Measurements from ENCODE around the gene KCNAB1.

The KCNAB1 gene

DNA sequence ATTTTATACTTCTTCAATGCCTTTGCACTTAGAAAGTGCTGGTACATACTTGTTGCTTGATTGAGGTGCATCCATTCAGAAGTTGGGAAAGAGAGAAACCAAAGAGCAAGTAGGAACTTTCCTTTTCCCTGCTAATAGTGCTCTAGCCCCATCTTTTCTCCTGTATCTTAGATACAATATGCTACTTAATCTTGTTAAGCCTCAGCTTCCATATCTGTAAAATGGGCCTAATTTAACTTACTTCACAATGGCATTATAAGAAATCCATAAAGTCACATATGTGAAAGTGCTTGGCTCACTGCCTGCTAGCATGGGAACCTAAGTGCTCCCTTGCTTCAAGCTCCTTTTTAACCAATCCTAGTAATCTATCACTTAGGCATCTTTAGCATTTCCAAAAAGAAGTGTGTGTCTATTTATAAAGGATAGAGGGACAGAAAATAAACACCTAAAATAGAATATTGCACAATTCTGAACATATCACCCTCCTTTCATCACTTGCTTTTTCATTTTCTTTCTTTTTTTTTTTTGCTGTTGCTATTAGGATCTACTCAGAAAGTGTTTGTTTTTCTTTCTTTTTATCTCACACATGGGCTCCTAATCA is 28.1 kb downstream of the KCNAB1 start:
- TF ChIP-seq, protein P1, sequence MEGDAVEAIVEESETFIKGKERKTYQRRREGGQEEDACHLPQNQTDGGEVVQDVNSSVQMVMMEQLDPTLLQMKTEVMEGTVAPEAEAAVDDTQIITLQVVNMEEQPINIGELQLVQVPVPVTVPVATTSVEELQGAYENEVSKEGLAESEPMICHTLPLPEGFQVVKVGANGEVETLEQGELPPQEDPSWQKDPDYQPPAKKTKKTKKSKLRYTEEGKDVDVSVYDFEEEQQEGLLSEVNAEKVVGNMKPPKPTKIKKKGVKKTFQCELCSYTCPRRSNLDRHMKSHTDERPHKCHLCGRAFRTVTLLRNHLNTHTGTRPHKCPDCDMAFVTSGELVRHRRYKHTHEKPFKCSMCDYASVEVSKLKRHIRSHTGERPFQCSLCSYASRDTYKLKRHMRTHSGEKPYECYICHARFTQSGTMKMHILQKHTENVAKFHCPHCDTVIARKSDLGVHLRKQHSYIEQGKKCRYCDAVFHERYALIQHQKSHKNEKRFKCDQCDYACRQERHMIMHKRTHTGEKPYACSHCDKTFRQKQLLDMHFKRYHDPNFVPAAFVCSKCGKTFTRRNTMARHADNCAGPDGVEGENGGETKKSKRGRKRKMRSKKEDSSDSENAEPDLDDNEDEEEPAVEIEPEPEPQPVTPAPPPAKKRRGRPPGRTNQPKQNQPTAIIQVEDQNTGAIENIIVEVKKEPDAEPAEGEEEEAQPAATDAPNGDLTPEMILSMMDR (IDR thresholded peaks at IDR 0.05; ENCODE audit: low read length), result no peak
- H3K4me1 ChIP-seq (ENCODE audit: insufficient read depth, low read length, severe bottlenecking), result no peaks in the 10 kb centered on the region
- H4K20me1 ChIP-seq (ENCODE audit: insufficient read depth, low read length), result no peaks in the 10 kb centered on the region
- H3K36me3 ChIP-seq (ENCODE audit: insufficient read depth, low read length), result no peaks in the 10 kb centered on the region
- no peak overlapping the region for H3K9ac ChIP-seq (ENCODE audit: low read length)
- H2AFZ ChIP-seq (ENCODE audit: low read length), result no peak overlapping the region
- no peak overlapping the region for H3K4me3 ChIP-seq (ENCODE audit: low read depth, low read length, poor library complexity, severe bottlenecking)
- no peaks in the 10 kb centered on the region for H3K79me2 ChIP-seq (ENCODE audit: insufficient read depth, low read length)
- H3K27me3 ChIP-seq (ENCODE audit: insufficient read depth, low read length), result no peaks in the 10 kb centered on the region
- no peak overlapping the region for H3K27ac ChIP-seq (ENCODE audit: low read depth, low read length, poor library complexity, severe bottlenecking)
- no peak overlapping the region for H3K4me2 ChIP-seq (ENCODE audit: low read length)
- no peaks in the 10 kb centered on the region for H3K9me3 ChIP-seq (ENCODE audit: low read length)
- no peaks in the 10 kb centered on the region for H3K9me2 ChIP-seq (ENCODE audit: low read depth, low read length)
- H3F3A ChIP-seq (ENCODE audit: insufficient read depth, low read length), result no peaks in the 10 kb centered on the region

DNA sequence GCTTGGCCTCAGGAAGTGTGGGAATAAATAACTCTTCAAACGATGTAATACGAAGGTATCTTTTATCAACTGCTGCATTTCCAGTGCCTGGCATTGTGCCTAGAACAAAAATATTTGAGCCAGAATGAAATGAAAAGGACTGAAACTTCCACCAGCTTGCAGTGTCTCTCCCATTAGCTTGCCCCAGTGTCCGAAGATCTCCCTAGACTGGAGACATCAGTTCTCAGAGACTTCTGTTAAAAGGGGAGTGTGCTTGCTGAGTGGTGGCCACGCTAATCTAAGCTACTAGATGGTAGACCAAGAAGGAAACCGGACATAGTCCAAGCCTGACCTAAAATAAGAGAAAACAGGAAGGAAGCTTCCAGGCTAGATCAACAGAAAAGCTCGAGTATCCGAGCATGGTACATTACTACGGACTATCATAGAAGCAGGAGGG is 28.6 kb downstream of the KCNAB1 start:
- Histone ChIP-seq H3K27ac (ENCODE audit: low read depth, low read length, poor library complexity, severe bottlenecking) (no peak overlapping the region), H4K20me1 (ENCODE audit: insufficient read depth, low read length) (no peaks in the 10 kb centered on the region), H3K9me3 (ENCODE audit: low read length) (no peaks in the 10 kb centered on the region), H3K4me3 (ENCODE audit: low read depth, low read length, poor library complexity, severe bottlenecking) (no peak overlapping the region), H3K9me2 (ENCODE audit: low read depth, low read length) (no peaks in the 10 kb centered on the region), H3K4me2 (ENCODE audit: low read length) (no peak overlapping the region), H3K9ac (ENCODE audit: low read length) (no peak overlapping the region), H3K27me3 (ENCODE audit: insufficient read depth, low read length) (no peaks in the 10 kb centered on the region), H3K79me2 (ENCODE audit: insufficient read depth, low read length) (no peaks in the 10 kb centered on the region), H3K36me3 (ENCODE audit: insufficient read depth, low read length) (no peaks in the 10 kb centered on the region), H3K4me1 (ENCODE audit: insufficient read depth, low read length, severe bottlenecking) (no peaks in the 10 kb centered on the region), H2AFZ (ENCODE audit: low read length) (no peak overlapping the region), H3F3A (ENCODE audit: insufficient read depth, low read length) (no peaks in the 10 kb centered on the region)
- TF ChIP-seq, protein P1 (IDR thresholded peaks at IDR 0.05; ENCODE audit: low read length), result no peak
- TF ChIP-seq EZH2 (IDR thresholded peaks at IDR 0.05; ENCODE audit: borderline replicate concordance, low read length), result no peak

DNA sequence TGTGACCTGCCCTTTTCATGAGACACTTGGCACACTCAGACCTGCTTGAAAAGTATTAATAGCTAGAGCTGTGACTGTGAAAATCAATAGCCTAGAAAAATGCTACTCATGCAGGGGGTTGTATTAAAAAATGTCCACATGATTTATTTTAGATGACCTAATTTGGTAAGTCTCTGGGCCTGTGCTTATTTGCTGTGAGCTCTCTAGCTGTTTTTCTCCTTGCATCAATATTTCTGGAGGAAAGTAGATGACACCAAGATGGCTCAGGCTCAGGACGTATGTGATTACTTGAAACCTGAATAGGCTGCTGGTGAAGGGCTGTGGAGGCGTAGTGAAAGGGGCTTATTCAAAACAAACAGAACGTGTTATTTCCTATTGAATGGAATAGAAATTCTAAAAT is 29.5 kb downstream of the KCNAB1 start:
- H3K36me3 ChIP-seq (ENCODE audit: insufficient read depth, low read length), result no peaks in the 10 kb centered on the region
- no peaks in the 10 kb centered on the region for H3K79me2 ChIP-seq (ENCODE audit: insufficient read depth, low read length)
- no peaks in the 10 kb centered on the region for H3F3A ChIP-seq (ENCODE audit: insufficient read depth, low read length)
- H3K9me3 ChIP-seq (ENCODE audit: low read length), result no peaks in the 10 kb centered on the region
- no peak overlapping the region for H2AFZ ChIP-seq (ENCODE audit: low read length)
- H3K9me2 ChIP-seq (ENCODE audit: low read depth, low read length), result no peaks in the 10 kb centered on the region
- H3K27ac ChIP-seq (ENCODE audit: low read depth, low read length, poor library complexity, severe bottlenecking), result no peak overlapping the region
- no peak overlapping the region for H3K9ac ChIP-seq (ENCODE audit: low read length)
- no peak overlapping the region for H3K4me2 ChIP-seq (ENCODE audit: low read length)
- TF ChIP-seq, protein P1 (IDR thresholded peaks at IDR 0.05; ENCODE audit: low read length), result no peak
- no peak for TF ChIP-seq EZH2 (IDR thresholded peaks at IDR 0.05; ENCODE audit: borderline replicate concordance, low read length)
- H4K20me1 ChIP-seq (ENCODE audit: insufficient read depth, low read length), result no peaks in the 10 kb centered on the region
- H3K27me3 ChIP-seq (ENCODE audit: insufficient read depth, low read length), result no peaks in the 10 kb centered on the region
- H3K4me1 ChIP-seq (ENCODE audit: insufficient read depth, low read length, severe bottlenecking), result no peaks in the 10 kb centered on the region
- H3K4me3 ChIP-seq (ENCODE audit: low read depth, low read length, poor library complexity, severe bottlenecking), result no peak overlapping the region
